Skin epidermis (tissue), 12 donors: ENCODE results near the gene CAPN5.

Source experiments
- H3K27ac ChIP-seq, 21 experiments: fragments of 200-600 bp; sonication (generic) in 11 of 21; one replicate each; pipeline ENCODE4 v1.5.0; 2020; ENCODE audit warnings: mild to moderate bottlenecking in 3 of 21, inconsistent platforms in 2 of 21, moderate library complexity in 2 of 21
- H3K4me3 ChIP-seq, 7 experiments: fragments of 200-600 bp; sonication (generic) in 2 of 7; one replicate each; pipeline ENCODE4 v1.5.0; 2020; ENCODE audit warnings: inconsistent platforms in 2 of 7, mild to moderate bottlenecking in 2 of 7, moderate library complexity in 1 of 7

CAPN5 gene

GRCh38 chr11:77142091-77142975 lies 75.6 kb downstream of the CAPN5 start:
- H3K4me3 ChIP-seq: no peak overlapping the region
- H3K27ac ChIP-seq: peak overlapping the region in 1 of 21 experiments; percentile 2

- H3K4me3 ChIP-seq: no peak overlapping the region
- H3K27ac ChIP-seq: no peak overlapping the region
These were observed 76.7 kb downstream of the CAPN5 start for GRCh38 chr11:77143405-77144020.

GRCh38 chr11:77144196-77144856 lies 77.6 kb downstream of the CAPN5 start:
- Histone ChIP-seq H3K4me3 (no peak overlapping the region), H3K27ac (no peak overlapping the region)

- no peak overlapping the region for H3K4me3 ChIP-seq
- H3K27ac ChIP-seq: no peak overlapping the region
These were observed 78.2 kb downstream of the CAPN5 start for GRCh38 chr11:77144857-77145428.

- no peak overlapping the region for H3K4me3 ChIP-seq
- peak overlapping the region in 1 of 21 experiments; percentile 25 for H3K27ac ChIP-seq
These were observed 79.7 kb downstream of the CAPN5 start for GRCh38 chr11:77146261-77147035.

- peak overlapping the region in 1 of 21 experiments; percentile 25 for H3K27ac ChIP-seq
These were observed 80.2 kb downstream of the CAPN5 start for GRCh38 chr11:77147036-77147315.

GRCh38 chr11:77147668-77148321 lies 81.0 kb downstream of the CAPN5 start:
- Histone ChIP-seq H3K27ac (peak overlapping the region in 5 of 21 experiments; percentile 2 to 61 (median 24)), H3K4me3 (peak overlapping the region in 6 of 7 experiments; percentile 7 to 34 (median 18))

More at GRCh38 chr11:77147036-77147315, 80.2 kb downstream of the CAPN5 start:
- H3K4me3 ChIP-seq: no peak overlapping the region

GRCh38 chr11:77148963-77149715 lies 82.4 kb downstream of the CAPN5 start:
- H3K4me3 ChIP-seq: no peak overlapping the region
- peak overlapping the region in 1 of 21 experiments; percentile 33 for H3K27ac ChIP-seq

- Histone ChIP-seq H3K4me3 (no peak overlapping the region), H3K27ac (peak overlapping the region in 1 of 21 experiments; percentile 33)
These were observed 83.1 kb downstream of the CAPN5 start for GRCh38 chr11:77149716-77150392.

GRCh38 chr11:77150836-77151235 lies 84.1 kb downstream of the CAPN5 start:
- H3K27ac ChIP-seq: peak overlapping the region in 5 of 21 experiments; percentile 3 to 81 (median 49)
- no peak overlapping the region for H3K4me3 ChIP-seq

GRCh38 chr11:77151804-77152509 lies 85.2 kb downstream of the CAPN5 start:
- Histone ChIP-seq H3K27ac (peak overlapping the region in 11 of 21 experiments; percentile 2 to 81 (median 50)), H3K4me3 (no peak overlapping the region)

GRCh38 chr11:77152846-77153245 lies 86.1 kb downstream of the CAPN5 start:
- Histone ChIP-seq H3K4me3 (no peak overlapping the region), H3K27ac (peak overlapping the region in 11 of 21 experiments; percentile 28 to 75 (median 43))

GRCh38 chr11:77153276-77154185 lies 86.8 kb downstream of the CAPN5 start:
- H3K4me3 ChIP-seq: no peak overlapping the region
- H3K27ac ChIP-seq: peak overlapping the region in 10 of 21 experiments; percentile 28 to 75 (median 42)

GRCh38 chr11:77154381-77155081 lies 87.8 kb downstream of the CAPN5 start:
- H3K4me3 ChIP-seq: no peak overlapping the region
- H3K27ac ChIP-seq: peak overlapping the region in 8 of 21 experiments; percentile 5 to 75 (median 36)

GRCh38 chr11:77155082-77155475 lies 88.3 kb downstream of the CAPN5 start:
- no peak overlapping the region for H3K4me3 ChIP-seq
- H3K27ac ChIP-seq: peak overlapping the region in 3 of 21 experiments; percentile 11 to 73 (median 40)
